Measurements from ENCODE around the gene SELENBP1. TPM values are rescaled to one million over a fixed set of nuclear protein-coding genes. Genes with fewer than 3 reads are reported as not detected.
"Not testable (repeated sequence)": the region's sequence is repeated elsewhere in the genome, so short reads cannot be mapped to it uniquely, and the experiment has no call there.

Gene SELENBP1
- total RNA-seq, 1 donor from 2014 or later: not detected

GRCh38 chr1:151384584-151384983 lies 12.1 kb upstream of the SELENBP1 start:
- intact Hi-C loops (cut with micrococcal nuclease): no loop called here

GRCh38 chr1:151377150-151377884 lies 4.8 kb upstream of the SELENBP1 start:
- intact Hi-C loops (cut with micrococcal nuclease): no loop called here

GRCh38 chr1:151373196-151373595 lies 691 bp upstream of the SELENBP1 start:
- intact Hi-C loops (cut with micrococcal nuclease): no loop called here

- intact Hi-C loops (cut with micrococcal nuclease): no loop called here
These were observed 991 bp downstream of the SELENBP1 start for GRCh38 chr1:151371370-151372057.

- intact Hi-C loops (cut with micrococcal nuclease): no loop called here
These were observed 2.1 kb downstream of the SELENBP1 start for GRCh38 chr1:151370211-151370911.

GRCh38 chr1:151369621-151370048 lies 2.9 kb downstream of the SELENBP1 start:
- intact Hi-C loops (cut with micrococcal nuclease): no loop called here

- intact Hi-C loops (cut with micrococcal nuclease): no loop called here
These were observed 3.2 kb downstream of the SELENBP1 start for GRCh38 chr1:151369302-151369610.

- intact Hi-C loops (cut with micrococcal nuclease): no loop called here
These were observed 3.9 kb downstream of the SELENBP1 start for GRCh38 chr1:151368393-151369301.

- intact Hi-C loops (cut with micrococcal nuclease): no loop called here
These were observed 4.7 kb downstream of the SELENBP1 start for GRCh38 chr1:151367658-151368392.

GRCh38 chr1:151364996-151365395 lies 7.5 kb downstream of the SELENBP1 start:
- intact Hi-C loops (cut with micrococcal nuclease): no loop called here

- intact Hi-C loops (cut with micrococcal nuclease): no loop called here
These were observed 10.0 kb downstream of the SELENBP1 start for GRCh38 chr1:151362308-151363155.

- intact Hi-C loops (cut with micrococcal nuclease): no loop called here
These were observed 10.6 kb downstream of the SELENBP1 start for GRCh38 chr1:151361883-151362282.

- intact Hi-C loops (cut with micrococcal nuclease): no loop called here
These were observed 15.8 kb downstream of the SELENBP1 start for GRCh38 chr1:151356696-151357095.

- intact Hi-C loops (cut with micrococcal nuclease): no loop called here
These were observed 20.3 kb downstream of the SELENBP1 start for GRCh38 chr1:151352021-151352718.

- intact Hi-C loops (cut with micrococcal nuclease): not testable (repeated sequence)
These were observed 22.2 kb downstream of the SELENBP1 start for GRCh38 chr1:151350323-151350722.

GRCh38 chr1:151347523-151348246 lies 24.8 kb downstream of the SELENBP1 start:
- intact Hi-C loops (cut with micrococcal nuclease): loop anchor here (1.0 to 10.0 kb wide), 5 partner anchors 20 to 150 kb away; partner anchors contain the start of genes PI4KB, PIP5K1A, PSMB4 and PSMD4

GRCh38 chr1:151346769-151347522 lies 25.6 kb downstream of the SELENBP1 start, which contains the start of gene RFX5:
Gene RFX5, minus strand, starts transcription at chr1:151347252. Its CDS starts 932 bp downstream, at chr1:151346320.
- intact Hi-C loops (cut with micrococcal nuclease): loop anchor here (1.0 to 10.0 kb wide), 5 partner anchors 20 to 150 kb away; partner anchors contain the start of genes PI4KB, PIP5K1A, PSMB4 and PSMD4
